SK-N-SH (cell line): ENCODE measurements around the gene SORD.

Experiments
- CTCF ChIP-seq: fragments of 200-600 bp; sonication (generic); IDR thresholded peaks from 2 replicates; pipeline ENCODE4 v1.6.1; 2017; ENCODE audit warnings: antibody characterized with exemption, mild to moderate bottlenecking, moderate library complexity
- EZH2phosphoT487 ChIP-seq: fragments of 200-600 bp; sonication (generic); IDR thresholded peaks from 2 replicates; pipeline ENCODE4 v1.6.1; 2017; ENCODE audit warnings: low read depth, mixed run types, mild to moderate bottlenecking, antibody characterized with exemption, moderate library complexity, borderline replicate concordance
- FOSL2 ChIP-seq: IDR thresholded peaks from 2 replicates; pipeline ENCODE4 v1.4.0; 2012; ENCODE audit warnings: low read depth, mild to moderate bottlenecking, moderate library complexity, borderline replicate concordance
- GABPA ChIP-seq: IDR thresholded peaks from 2 replicates; pipeline ENCODE4 v1.4.0; 2012; ENCODE audit warnings: low read depth, mild to moderate bottlenecking
- JUND ChIP-seq: IDR thresholded peaks from 2 replicates; pipeline ENCODE4 v1.4.0; 2012
- MAX ChIP-seq: IDR thresholded peaks from 2 replicates; pipeline ENCODE4 v1.4.0; 2012; ENCODE audit warnings: low read depth
- NFIC ChIP-seq: IDR thresholded peaks from 2 replicates; pipeline ENCODE4 v1.4.0; 2012; ENCODE audit warnings: borderline replicate concordance
- POLR2AphosphoS5 ChIP-seq: IDR thresholded peaks from 2 replicates; pipeline ENCODE4 v1.6.1; 2012; ENCODE audit warnings: low read depth, low read length
- RAD21 ChIP-seq: IDR thresholded peaks from 2 replicates; pipeline ENCODE4 v1.6.1; 2012; ENCODE audit warnings: mild to moderate bottlenecking, low read length
- REST ChIP-seq: IDR thresholded peaks from 2 replicates; pipeline ENCODE4 v1.6.1; 2012; ENCODE audit warnings: mild to moderate bottlenecking, low read depth, low read length, moderate library complexity
- RFX5 ChIP-seq: IDR thresholded peaks from 2 replicates; pipeline ENCODE4 v1.6.1; 2012; ENCODE audit warnings: mild to moderate bottlenecking, improper control_type of control experiment, low read length
- SIN3A ChIP-seq: IDR thresholded peaks from 2 replicates; pipeline ENCODE4 v1.6.1; 2012; ENCODE audit warnings: low read depth, mild to moderate bottlenecking, low read length, moderate library complexity, borderline replicate concordance
- SMC3 ChIP-seq: IDR thresholded peaks from 2 replicates; pipeline ENCODE4 v1.6.1; 2012; ENCODE audit warnings: low read depth, low read length, improper control_type of control experiment

GRCh38 chr15:45048794-45049631 is 26.0 kb downstream of the SORD start:
- TF ChIP-seq CTCF = no peak
- TF ChIP-seq RFX5 = no peak
- no peak for TF ChIP-seq MAX
- TF ChIP-seq REST = no peak
- no peak for TF ChIP-seq SIN3A
- no peak for TF ChIP-seq EZH2phosphoT487
- no peak for TF ChIP-seq JUND
- TF ChIP-seq POLR2AphosphoS5 = no peak
- no peak for TF ChIP-seq GABPA
- no peak for TF ChIP-seq RAD21
- no peak for TF ChIP-seq FOSL2
- TF ChIP-seq SMC3 = no peak
- TF ChIP-seq NFIC = no peak
